GM18519 (cell line): ENCODE data around the gene PLCG1.

Experiments
- ATAC-seq: cut with Tn5 transposase; IDR thresholded peaks from one replicate; pipeline ENCODE4 v1.9.1; 2021; ENCODE audit warnings: mild to moderate bottlenecking, moderate library complexity; ENCODE audit not compliant: unreplicated experiment, low FRiP score

PLCG1 gene

DNA sequence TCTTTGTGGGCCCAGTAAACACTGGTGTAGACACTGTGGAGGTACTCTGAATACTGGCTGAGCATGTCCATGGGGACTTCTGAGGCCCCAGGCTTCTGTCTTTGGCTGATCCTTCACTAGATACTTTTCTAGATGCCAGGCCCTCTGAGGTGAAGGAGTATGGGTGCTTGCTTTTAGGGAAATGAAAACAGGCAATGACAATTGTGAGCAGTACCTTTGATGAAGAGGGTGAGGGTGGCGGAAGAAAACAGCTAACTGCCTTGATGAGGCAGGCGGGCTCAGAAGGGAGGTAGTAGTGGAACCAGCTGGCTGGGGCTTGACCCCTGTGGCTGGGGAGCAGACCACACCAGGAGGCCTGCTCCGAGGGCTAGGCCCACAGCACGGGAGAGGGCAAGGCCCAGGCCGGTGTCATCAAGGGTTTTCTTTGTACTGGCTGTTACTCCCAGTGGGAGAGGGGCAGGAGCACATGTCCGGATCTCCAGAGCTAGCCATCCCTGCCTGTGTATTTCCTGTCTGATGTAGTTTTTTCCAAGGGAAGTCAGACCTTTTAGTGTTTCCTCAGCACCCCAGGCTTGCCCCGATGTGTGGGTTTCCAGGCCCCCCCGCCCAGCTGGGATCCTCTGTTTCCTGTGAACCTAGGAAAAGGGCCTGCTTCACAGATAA lies 3.9 kb downstream of the PLCG1 start:
- no peak for ATAC-seq

DNA sequence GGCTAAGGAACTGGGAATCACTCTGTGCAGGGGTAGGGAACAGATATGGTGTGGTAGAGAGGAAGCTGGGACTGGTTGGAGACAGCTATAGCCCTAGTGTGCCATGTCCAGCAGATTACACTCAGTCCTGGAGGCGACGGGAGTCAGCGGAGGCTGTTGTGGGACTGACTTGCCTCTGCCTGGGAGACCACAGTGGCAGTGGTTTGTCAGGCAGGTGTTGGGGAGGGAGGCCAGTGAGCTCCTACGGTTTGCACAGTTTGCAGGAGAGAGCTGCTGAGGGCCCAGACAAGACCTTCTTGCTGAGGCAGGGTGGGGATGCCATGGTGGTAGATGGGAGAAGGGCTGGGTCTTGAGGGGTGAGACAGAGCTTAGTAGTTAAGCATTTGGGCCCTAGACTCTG lies 4.9 kb downstream of the PLCG1 start:
- no peak for ATAC-seq

DNA sequence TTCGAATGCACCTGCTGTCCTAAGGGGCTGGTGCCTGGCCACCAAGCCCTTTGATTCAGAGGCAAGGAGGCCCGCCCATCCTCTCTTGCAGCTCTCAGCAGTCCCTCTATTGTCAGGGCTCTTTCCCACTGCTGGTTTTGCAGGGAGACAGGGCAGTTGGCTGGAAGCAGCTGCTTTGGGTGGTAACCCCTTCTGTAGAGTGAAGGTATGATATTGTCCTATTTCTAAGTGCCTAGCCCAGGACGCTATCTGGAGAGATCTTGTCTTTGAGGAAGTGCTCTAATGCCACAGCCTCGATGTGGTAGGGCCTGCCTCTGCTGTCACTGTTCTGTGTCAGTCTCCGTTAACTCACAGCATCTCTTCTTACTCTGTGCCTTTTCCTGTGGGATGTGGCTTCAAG lies 5.6 kb downstream of the PLCG1 start:
- no peak for ATAC-seq

- no peak for ATAC-seq
Observed at GRCh38 chr20:41143354-41143753, 6.0 kb downstream of the PLCG1 start.

GRCh38 chr20:41145317-41145716 lies 8.0 kb downstream of the PLCG1 start:
- no peak for ATAC-seq

- no peak for ATAC-seq
Observed at GRCh38 chr20:41145821-41146620, 8.7 kb downstream of the PLCG1 start.

GRCh38 chr20:41147767-41148191 lies 10.4 kb downstream of the PLCG1 start:
- ATAC-seq = no peak

- ATAC-seq = no peak
Observed at GRCh38 chr20:41148942-41149341, 11.6 kb downstream of the PLCG1 start.

DNA sequence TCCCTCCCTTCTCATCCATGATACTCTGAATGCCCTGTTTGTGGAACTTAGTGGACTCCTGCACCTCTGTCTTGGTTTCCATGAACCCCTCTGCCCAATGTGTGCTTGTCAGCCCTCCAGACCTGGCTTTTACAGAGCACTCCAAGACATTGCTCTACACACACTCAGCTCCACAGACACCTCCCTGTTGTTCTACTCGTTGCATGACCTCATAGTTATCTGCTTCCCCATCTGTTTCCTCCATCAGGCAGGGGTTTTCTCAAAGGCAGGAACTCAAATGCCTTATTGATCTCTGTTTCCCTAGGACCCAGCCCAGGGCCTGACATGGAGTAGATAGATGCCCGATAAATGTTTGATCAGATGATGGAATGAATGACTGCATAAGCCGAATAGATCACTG lies 13.3 kb downstream of the PLCG1 start:
- no peak for ATAC-seq

GRCh38 chr20:41151134-41151869 lies 14.0 kb downstream of the PLCG1 start:
- no peak for ATAC-seq

DNA sequence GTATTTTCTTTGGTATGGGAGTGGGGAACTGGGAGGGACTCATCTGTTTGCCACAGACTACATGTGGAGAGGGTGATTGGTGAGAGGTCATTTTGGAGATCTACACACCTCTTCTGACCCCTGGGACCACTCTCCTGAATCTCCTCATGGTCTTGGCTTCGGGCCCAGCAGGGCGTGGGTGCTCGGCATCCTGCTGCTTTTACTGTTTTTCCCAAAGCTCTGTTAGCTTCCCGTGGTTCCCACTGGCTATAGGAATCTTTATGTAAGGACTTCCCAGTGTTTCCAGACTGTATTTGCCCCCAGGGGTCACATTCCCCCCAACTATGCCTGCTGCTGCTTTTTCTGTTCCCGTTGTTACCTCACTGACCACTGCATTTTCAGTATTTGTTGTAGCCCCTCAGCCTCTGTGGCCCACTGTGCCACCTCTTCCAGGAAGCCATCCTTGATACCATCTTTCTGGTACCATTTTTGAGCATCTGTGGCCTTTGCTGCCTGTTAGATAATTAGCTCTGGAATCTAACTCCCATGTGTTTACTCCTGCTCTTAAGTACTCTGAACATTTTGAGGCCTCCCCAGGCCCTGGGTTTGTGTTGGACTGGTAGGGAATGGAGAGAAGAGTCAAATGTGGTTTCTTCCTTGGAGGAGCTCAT lies 14.9 kb downstream of the PLCG1 start:
- no peak for ATAC-seq

DNA sequence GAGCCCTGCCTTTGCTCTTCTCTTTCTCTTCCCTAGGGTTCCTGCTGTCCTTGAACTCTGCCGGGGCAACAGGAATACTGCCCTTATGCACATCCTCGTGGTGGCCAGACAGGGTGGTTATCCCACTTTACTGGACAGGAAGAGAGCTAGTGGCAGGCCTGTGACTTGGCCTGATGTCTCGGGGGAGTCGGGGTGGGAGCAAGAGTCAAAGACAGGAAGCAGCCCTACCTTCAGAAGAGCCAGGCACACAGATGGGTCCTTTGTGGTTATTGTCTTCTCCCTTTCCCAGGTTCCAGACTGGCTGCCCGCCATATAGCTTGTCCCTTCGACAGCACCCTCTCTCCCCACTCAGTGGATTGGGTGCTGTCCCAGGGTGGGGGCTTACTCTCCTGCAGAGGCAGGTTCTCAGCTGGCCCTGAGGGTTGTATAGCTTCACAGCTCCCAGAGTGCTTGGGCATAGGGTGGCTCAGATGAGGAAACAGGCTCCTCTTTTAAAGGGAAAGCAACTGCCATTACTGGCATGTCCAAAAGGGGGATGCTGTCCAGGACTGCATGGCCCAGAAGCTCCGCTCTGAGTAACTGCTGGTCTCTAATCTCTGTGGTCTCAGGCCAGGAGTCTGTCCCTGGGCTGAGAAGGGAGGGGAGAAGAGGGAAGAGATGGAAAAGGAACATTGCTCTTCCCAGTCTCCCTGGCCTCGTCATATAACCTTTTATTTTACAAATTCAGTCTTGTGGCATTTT lies 17.3 kb downstream of the PLCG1 start:
- no peak for ATAC-seq

DNA sequence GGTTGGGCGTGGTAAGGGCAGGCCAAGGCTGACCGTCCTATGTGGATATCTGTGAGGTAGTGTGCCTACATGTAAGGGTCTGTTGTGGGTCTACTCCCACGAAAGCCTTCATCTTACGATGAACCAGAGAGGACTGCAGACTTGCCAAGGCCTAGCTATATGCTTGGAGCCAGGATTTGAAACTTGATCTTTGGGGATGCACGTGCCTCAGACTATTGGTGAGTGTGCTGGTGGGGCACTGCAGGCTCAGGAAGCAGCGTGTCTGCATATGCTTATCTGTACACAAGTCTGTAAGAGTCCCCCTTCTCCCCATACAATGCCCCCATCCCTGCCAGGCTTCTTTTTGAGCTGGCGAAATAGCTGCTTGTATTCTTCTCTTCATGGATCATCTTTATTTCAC lies 17.9 kb downstream of the PLCG1 start:
- ATAC-seq = no peak

DNA sequence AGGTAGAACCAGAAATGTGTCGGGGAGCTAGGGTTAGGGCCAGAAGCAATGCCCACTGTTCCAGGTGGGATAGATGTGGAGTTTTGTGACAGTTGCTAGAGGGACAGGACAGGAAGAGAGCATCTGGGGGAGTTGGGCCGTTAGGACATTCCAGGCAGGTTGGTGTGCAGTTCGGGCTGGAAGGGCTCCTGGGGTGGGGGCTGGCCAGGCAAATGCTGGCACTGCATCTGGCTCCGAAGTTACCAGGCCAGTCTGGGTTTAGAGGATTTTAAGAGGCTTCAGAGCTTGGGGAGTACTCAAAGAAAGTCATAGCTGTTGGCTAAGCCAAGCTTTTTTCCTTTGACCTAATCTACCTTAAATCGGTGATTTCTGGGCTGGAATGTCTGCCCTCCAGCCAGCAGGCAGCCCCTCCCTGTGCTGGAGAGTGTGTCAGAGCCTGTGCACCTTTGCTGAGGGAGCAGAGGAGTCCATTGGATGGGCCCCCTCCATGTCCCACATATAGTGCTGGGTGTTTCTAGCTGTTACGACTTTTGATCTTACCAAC lies 20.8 kb downstream of the PLCG1 start:
- ATAC-seq = no peak

DNA sequence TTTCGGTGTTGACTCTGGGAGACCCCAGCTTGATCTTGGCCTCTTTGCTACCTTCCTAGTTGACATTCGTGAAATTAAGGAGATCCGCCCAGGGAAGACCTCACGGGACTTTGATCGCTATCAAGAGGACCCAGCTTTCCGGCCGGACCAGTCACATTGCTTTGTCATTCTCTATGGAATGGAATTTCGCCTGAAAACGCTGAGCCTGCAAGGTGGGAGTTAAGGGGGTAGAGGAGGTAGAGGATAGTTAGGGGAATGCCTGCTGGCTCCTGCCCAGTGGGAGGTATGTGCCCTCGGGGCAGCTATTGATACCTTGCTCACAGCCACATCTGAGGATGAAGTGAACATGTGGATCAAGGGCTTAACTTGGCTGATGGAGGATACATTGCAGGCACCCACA lies 22.2 kb downstream of the PLCG1 start:
- no peak for ATAC-seq

- no peak for ATAC-seq
Observed at GRCh38 chr20:41160686-41161085, 23.3 kb downstream of the PLCG1 start.

GRCh38 chr20:41161886-41162285 lies 24.5 kb downstream of the PLCG1 start:
- ATAC-seq = no peak

DNA sequence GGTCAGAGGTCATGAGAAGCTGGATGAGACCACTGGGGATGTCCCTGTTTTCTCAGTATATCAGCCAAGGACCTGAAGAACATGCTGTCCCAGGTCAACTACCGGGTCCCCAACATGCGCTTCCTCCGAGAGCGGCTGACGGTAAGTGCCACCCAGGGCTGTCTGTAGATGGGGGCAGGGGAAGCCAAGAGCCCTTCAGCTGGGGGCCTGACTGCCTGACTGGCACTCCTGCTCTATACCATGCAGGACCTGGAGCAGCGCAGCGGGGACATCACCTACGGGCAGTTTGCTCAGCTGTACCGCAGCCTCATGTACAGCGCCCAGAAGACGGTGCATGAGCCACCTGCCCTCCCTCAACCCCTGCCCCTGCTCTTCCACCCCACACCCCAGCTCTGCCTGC lies 25.1 kb downstream of the PLCG1 start:
- no peak for ATAC-seq

- no peak for ATAC-seq
Observed at GRCh38 chr20:41163821-41164220, 26.5 kb downstream of the PLCG1 start.
